B cell (primary cell): ENCODE results near the gene IPCEF1. TPM values are rescaled to one million over a fixed set of nuclear protein-coding genes. Genes with fewer than 3 reads are reported as not detected.

Experiments
- ATAC-seq: fragments of 200-7000 bp; cut with Tn5 transposase; one replicate; pipeline ENCODE4 v1.10.0; 2021; ENCODE audit warnings: low read depth, mild to moderate bottlenecking, moderate number of reproducible peaks, moderate library complexity
- CTCF ChIA-PET: fragments of 350-600 bp; sonication (Branson Sonifier 250); formaldehyde crosslinking; loops from one replicate; lab custom pipeline; 2021; ENCODE audit warnings: antibody characterized with exemption, inconsistent platforms; lab: Charles Lee
- POLR2A ChIA-PET: fragments of 350-600 bp; sonication (Branson Sonifier 250); formaldehyde crosslinking; loops from one replicate; lab custom pipeline; 2021; ENCODE audit warnings: antibody characterized with exemption; lab: Charles Lee
- DNase-seq: peaks from one replicate; pipeline ENCODE4 v3.0.0; 2013
- H2AFZ ChIP-seq: 2 replicates; pipeline ENCODE4 v1.6.1; 2012; ENCODE audit warnings: mild to moderate bottlenecking, low read depth, low read length; ENCODE audit not compliant: insufficient read depth, poor library complexity, severe bottlenecking
- H3K27ac ChIP-seq, 2 donors: 1 replicate in 1 of 2; 2 replicates in 1 of 2; pipeline ENCODE4 v1.5.1; 2012 to 2013; ENCODE audit warnings: low read length in 2 of 2, mild to moderate bottlenecking in 2 of 2, moderate library complexity in 1 of 2
- H3K27me3 ChIP-seq, 4 experiments: fragments of 200-600 bp in 1 of 4; sonication (generic) in 1 of 4; replicated peaks in 1 of 4; 1 replicate in 2 of 4; 2 replicates in 2 of 4; pipeline versions ENCODE4 v1.6.1 to v1.7.0; 2013 to 2016; ENCODE audit warnings: low read length in 3 of 4, mild to moderate bottlenecking in 2 of 4, mixed read lengths in 1 of 4, moderate library complexity in 1 of 4; ENCODE audit not compliant: insufficient read depth in 4 of 4, control insufficient read depth in 3 of 4; ENCODE audit errors: control extremely low read depth in 1 of 4
- H3K36me3 ChIP-seq, 2 experiments: replicated peaks in 1 of 2; 1 replicate in 1 of 2; 2 replicates in 1 of 2; pipeline versions ENCODE4 v1.6.1 to v1.7.1; 2013; ENCODE audit warnings: low read length in 1 of 2; ENCODE audit not compliant: insufficient read depth in 2 of 2, control insufficient read depth in 1 of 2; ENCODE audit errors: control extremely low read depth in 1 of 2, extremely low read depth in 1 of 2
- H3K4me1 ChIP-seq, 2 donors: fragments of 200-600 bp in 1 of 2; sonication (generic) in 1 of 2; 1 replicate in 1 of 2; 2 replicates in 1 of 2; pipeline versions ENCODE4 v1.5.1 to v1.6.1; 2013 to 2017; ENCODE audit warnings: low read length in 2 of 2; ENCODE audit not compliant: control insufficient read depth in 2 of 2, insufficient read depth in 2 of 2
- H3K4me2 ChIP-seq: replicated peaks from 2 replicates; pipeline ENCODE3; 2012; ENCODE audit warnings: mild to moderate bottlenecking, low read depth, low read length; ENCODE audit not compliant: poor library complexity, severe bottlenecking
- H3K4me3 ChIP-seq, 5 experiments: fragments of 200-600 bp in 1 of 5; sonication (generic) in 1 of 5; 1 replicate in 3 of 5; 2 replicates in 2 of 5; pipeline versions ENCODE4 v1.5.1 to v1.7.0; 2011 to 2016; ENCODE audit warnings: low read length in 4 of 5, mild to moderate bottlenecking in 4 of 5, low read depth in 2 of 5, control low read depth in 1 of 5, moderate library complexity in 1 of 5; ENCODE audit not compliant: insufficient read depth in 1 of 5; ENCODE audit errors: control extremely low read depth in 1 of 5, extremely low read depth in 1 of 5
- H3K79me2 ChIP-seq: fragments of 200-600 bp; sonication (generic); one replicate; pipeline ENCODE4 v1.6.0; 2016; ENCODE audit warnings: low read length; ENCODE audit not compliant: control insufficient read depth, insufficient read depth
- H3K9ac ChIP-seq: fragments of 200-600 bp; sonication (generic); 2 replicates; pipeline ENCODE4 v1.6.1; 2017; ENCODE audit warnings: mild to moderate bottlenecking, low read length, moderate library complexity
- H3K9me3 ChIP-seq, 3 donors: one replicate each; pipeline versions ENCODE4 v1.6.1 to v1.7.1; 2013; ENCODE audit warnings: low read length in 2 of 3; ENCODE audit not compliant: control insufficient read depth in 2 of 3, insufficient read depth in 1 of 3; ENCODE audit errors: control extremely low read depth in 1 of 3
- H4K20me1 ChIP-seq: 2 replicates; pipeline ENCODE4 v1.6.0; 2012; ENCODE audit warnings: mild to moderate bottlenecking, low read length; ENCODE audit not compliant: insufficient read depth, control insufficient read depth, poor library complexity, severe bottlenecking
- H3K27ac Mint-ChIP-seq: one replicate; pipeline ENCODE4 v1.8.0; 2021; ENCODE audit warnings: mixed read lengths
- H3K27me3 Mint-ChIP-seq: one replicate; pipeline ENCODE4 v1.8.0; 2021; ENCODE audit warnings: mixed read lengths
- H3K4me1 Mint-ChIP-seq: one replicate; pipeline ENCODE4 v1.8.0; 2021; ENCODE audit warnings: mixed read lengths
- H3K4me3 Mint-ChIP-seq: one replicate; pipeline ENCODE4 v1.8.0; 2021; ENCODE audit warnings: mixed read lengths
- H3K9me3 Mint-ChIP-seq: one replicate; pipeline ENCODE4 v1.8.0; 2022; ENCODE audit warnings: mixed read lengths; ENCODE audit not compliant: insufficient read depth
- EZH2 ChIP-seq: IDR thresholded peaks from 2 replicates; pipeline ENCODE4 v1.6.1; 2012; ENCODE audit warnings: borderline replicate concordance, low read depth, mild to moderate bottlenecking, moderate library complexity, low read length; ENCODE audit not compliant: insufficient read depth, poor library complexity, severe bottlenecking
- WGBS: methylation state at CpG from one replicate; pipeline ENCODE4 v1.1.5; 2013; ENCODE audit warnings: missing lambda C conversion rate; ENCODE audit not compliant: insufficient coverage; 5-methylcytosine and 5-hydroxymethylcytosine counted together
- intact Hi-C: fragments of 100-400 bp; cut with micrococcal nuclease; formaldehyde crosslinking; loops from one replicate; pipeline ENCODE4 v1.10.0; 2022
- polyA plus RNA-seq: library from polyadenylated mRNA; depleted of rRNA; stranded (reverse); fragments of >200 nt; gene quantifications from 2 replicates; pipeline ENCODE4 v1.2.3, GENCODE V29; 2012
- total RNA-seq, 2 donors: library from RNA; stranded (reverse); fragments of 120-200 nt in 1 of 2; gene quantifications; 1 replicate in 1 of 2; 2 replicates in 1 of 2; pipeline versions ENCODE4 v1.2.3 to v1.2.4, GENCODE V29; 2013 to 2022
- TF ChIP-seq, protein P1 (sequence below): fragments of 200-600 bp; IDR thresholded peaks from one replicate; pipeline ENCODE4 v1.8.0; 2022; ENCODE audit warnings: antibody characterized with exemption, mild to moderate bottlenecking

The IPCEF1 gene
- total and polyA plus RNA-seq, 2 donors (not counting 1 experiment from before 2014, with no cell fraction given): 0.22 to 0.94 TPM

- POLR2A ChIA-PET: no interaction called here
- Histone ChIP-seq H3K9me3 (no peaks in the 10 kb centered on the region), H3K36me3 (no peaks in the 10 kb centered on the region), H3K27ac (no peak overlapping the region), H3K4me1 (no peaks in the 10 kb centered on the region), H3K4me3 (no peak overlapping the region), H2AFZ (no peak overlapping the region), H4K20me1 (no peaks in the 10 kb centered on the region), H3K9ac (no peak overlapping the region), H3K79me2 (no peaks in the 10 kb centered on the region), H3K27me3 (no peaks in the 10 kb centered on the region), H3K4me2 (no peak overlapping the region)
- peaks cover 4% of the 10 kb centered on the region for H3K4me1 Mint-ChIP-seq
- no peaks in the 10 kb centered on the region for H3K27me3 Mint-ChIP-seq
- DNase-seq (no peak), ATAC-seq (no peak)
- CTCF ChIA-PET: no interaction called here
- no peak overlapping the region for H3K27ac Mint-ChIP-seq
- no peaks in the 10 kb centered on the region for H3K9me3 Mint-ChIP-seq
- intact Hi-C loops: no loop called here
- no peak overlapping the region for H3K4me3 Mint-ChIP-seq
- TF ChIP-seq EZH2: no peak
- TF ChIP-seq, protein P1, sequence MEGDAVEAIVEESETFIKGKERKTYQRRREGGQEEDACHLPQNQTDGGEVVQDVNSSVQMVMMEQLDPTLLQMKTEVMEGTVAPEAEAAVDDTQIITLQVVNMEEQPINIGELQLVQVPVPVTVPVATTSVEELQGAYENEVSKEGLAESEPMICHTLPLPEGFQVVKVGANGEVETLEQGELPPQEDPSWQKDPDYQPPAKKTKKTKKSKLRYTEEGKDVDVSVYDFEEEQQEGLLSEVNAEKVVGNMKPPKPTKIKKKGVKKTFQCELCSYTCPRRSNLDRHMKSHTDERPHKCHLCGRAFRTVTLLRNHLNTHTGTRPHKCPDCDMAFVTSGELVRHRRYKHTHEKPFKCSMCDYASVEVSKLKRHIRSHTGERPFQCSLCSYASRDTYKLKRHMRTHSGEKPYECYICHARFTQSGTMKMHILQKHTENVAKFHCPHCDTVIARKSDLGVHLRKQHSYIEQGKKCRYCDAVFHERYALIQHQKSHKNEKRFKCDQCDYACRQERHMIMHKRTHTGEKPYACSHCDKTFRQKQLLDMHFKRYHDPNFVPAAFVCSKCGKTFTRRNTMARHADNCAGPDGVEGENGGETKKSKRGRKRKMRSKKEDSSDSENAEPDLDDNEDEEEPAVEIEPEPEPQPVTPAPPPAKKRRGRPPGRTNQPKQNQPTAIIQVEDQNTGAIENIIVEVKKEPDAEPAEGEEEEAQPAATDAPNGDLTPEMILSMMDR: no peak
Observed at GRCh38 chr6:154325142-154325541, 31.5 kb downstream of the IPCEF1 start.

GRCh38 chr6:154320181-154320580 lies 36.4 kb downstream of the IPCEF1 start:
- intact Hi-C loops: no loop called here
- ChIA-PET CTCF (no interaction called here), POLR2A (no interaction called here)
- Histone ChIP-seq H3K36me3 (no peaks in the 10 kb centered on the region), H3K79me2 (no peaks in the 10 kb centered on the region), H3K27ac (no peak overlapping the region), H3K27me3 (no peaks in the 10 kb centered on the region), H3K4me2 (no peak overlapping the region), H3K9me3 (no peaks in the 10 kb centered on the region), H3K4me1 (no peaks in the 10 kb centered on the region), H4K20me1 (no peaks in the 10 kb centered on the region), H3K4me3 (no peak overlapping the region), H2AFZ (no peak overlapping the region), H3K9ac (no peak overlapping the region)
- ATAC-seq: no peak
- Mint-ChIP-seq H3K9me3 (no peaks in the 10 kb centered on the region), H3K27ac (no peak overlapping the region), H3K4me3 (no peak overlapping the region), H3K4me1 (peaks cover 2% of the 10 kb centered on the region), H3K27me3 (no peaks in the 10 kb centered on the region)
- no CpG with 5 or more reads among the region's 3 CpGs for whole genome bisulfite sequencing
- TF ChIP-seq, protein P1: no peak
- no peak for TF ChIP-seq EZH2
- DNase-seq: no peak
